ENCODE results near the gene MVB12A. TPM values are rescaled to one million over a fixed set of nuclear protein-coding genes. Genes with fewer than 3 reads are reported as not detected.

The MVB12A gene
- total and polyA plus RNA-seq, 2 donors (not counting 3 experiments of a cell fraction or from before 2014, with no cell fraction given): 63.3 to 88.8 TPM

DNA sequence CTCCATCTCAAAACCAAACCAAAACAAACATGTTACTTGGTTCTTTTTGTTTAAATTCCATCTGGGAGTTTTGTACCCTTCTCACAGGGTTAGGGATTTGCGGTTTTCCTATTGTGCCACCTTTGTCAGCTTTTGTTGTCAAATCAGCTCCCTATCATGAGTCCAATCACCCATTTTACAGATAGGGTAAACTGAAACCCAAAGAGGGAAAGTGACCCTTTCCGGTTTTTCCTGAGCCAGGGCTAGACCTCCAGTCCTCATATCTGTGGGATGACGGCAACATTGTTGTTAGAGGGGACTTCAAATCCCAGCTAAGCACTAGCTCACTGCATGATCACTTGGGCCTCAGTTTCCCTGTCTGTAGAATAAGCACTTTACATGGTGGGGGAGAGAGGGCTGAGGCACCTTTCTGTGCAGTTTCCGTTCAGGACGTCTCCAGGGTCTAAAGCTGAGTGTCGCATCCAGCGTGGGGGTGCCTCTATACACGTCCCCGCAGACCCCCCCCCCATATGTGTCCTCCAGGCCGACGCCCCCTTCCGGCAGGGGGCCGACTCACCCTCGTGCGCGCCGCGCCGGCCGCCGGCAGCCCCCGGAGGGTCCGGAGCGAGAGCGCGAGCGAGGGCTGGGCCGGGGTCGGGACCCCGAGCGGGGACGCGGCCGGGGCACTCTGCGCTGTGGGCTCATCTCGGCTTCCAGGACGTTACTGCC is 29.7 kb upstream of the MVB12A start:
- DNase-seq (ENCODE audit: low read depth, low spot score): no peak
- Histone ChIP-seq H3K36me3 (ENCODE audit: control insufficient read depth in 2 of 2, extremely low read depth in 1 of 2, insufficient read depth in 2 of 2, low read length in 2 of 2) (no peaks in the 10 kb centered on the region), H3K27me3 (ENCODE audit: control insufficient read depth in 2 of 2, insufficient read depth in 2 of 2, low read length in 2 of 2) (peaks cover 6% of the 10 kb centered on the region in 2 experiments), H2AFZ (ENCODE audit: low read depth, low read length) (peak overlapping the region; percentile 86), H3K27ac (ENCODE audit: insufficient read depth, low read depth, low read length) (no peak overlapping the region), H3K9ac (replicated peaks; ENCODE audit: extremely low read depth, insufficient read depth, low read length) (no peak overlapping the region), H3K79me2 (ENCODE audit: control insufficient read depth, insufficient read depth, low read length) (no peaks in the 10 kb centered on the region), H3K4me3 (replicated peaks in 1 of 3; ENCODE audit: insufficient read depth in 1 of 3, low read depth in 1 of 3, low read length in 3 of 3) (peak overlapping the region in 2 of 3 experiments; percentile 41 to 53), H3K9me1 (replicated peaks; ENCODE audit: control insufficient read depth, extremely low read depth, insufficient read depth, low read length) (no peaks in the 10 kb centered on the region), H3K9me3 (replicated peaks; ENCODE audit: control insufficient read depth, insufficient read depth, low read length) (no peaks in the 10 kb centered on the region), H3K4me2 (ENCODE audit: insufficient read depth, low read length) (peak overlapping the region; percentile 78), H4K20me1 (replicated peaks; ENCODE audit: control insufficient read depth, extremely low read depth, insufficient read depth, low read length) (no peaks in the 10 kb centered on the region), H3K4me1 (ENCODE audit: control insufficient read depth, extremely low read depth, insufficient read depth, low read length) (peaks cover 17% of the 10 kb centered on the region)
- ChIA-PET POLR2A (no interaction called here), CTCF (interaction anchor here (0.7 to 8.6 kb wide), 10 partner anchors 9 to 58 kb away, joined by 3 to 180 read pairs (median 4); partner anchors contain the start of genes ANO8, BST2, PLVAP and TMEM221)
- FAIRE-seq: no peak
- no TSS peak for BruUV-seq (replicated peaks)
- TF ChIP-seq CTCF (IDR thresholded peaks at IDR 0.05; ENCODE audit: extremely low read depth in 1 of 2, insufficient read depth in 1 of 2, low read depth in 1 of 2, low read length in 2 of 2) (peak in 1 of 2 donors; percentile 13), EZH2 (IDR thresholded peaks at IDR 0.05; ENCODE audit: borderline replicate concordance, low read depth, low read length, severe bottlenecking) (no peak), POLR2A (IDR thresholded peaks at IDR 0.05; ENCODE audit: low read depth, low read length) (no peak)
- dilution Hi-C loops (cut with MboI; ENCODE audit: extremely low pct_ligation_motif_present, low sequenced_read_pairs) (no loop called here), intact Hi-C loops (cut with micrococcal nuclease) (no loop called here)
